H1 (cell line): ENCODE measurements around the gene GNRHR.

Experiments
- CTCF ChIP-seq, 3 experiments: IDR thresholded peaks; 1 replicate in 2 of 3; 2 replicates in 1 of 3; pipeline versions ENCODE4 v1.5.1 to v1.6.1; 2011; ENCODE audit warnings: low read length in 3 of 3, mild to moderate bottlenecking in 3 of 3, inconsistent platforms in 2 of 3, low read depth in 1 of 3, moderate library complexity in 1 of 3; ENCODE audit not compliant: insufficient read depth in 1 of 3; ENCODE audit errors: control extremely low read depth in 1 of 3
- EZH2 ChIP-seq: fragments of 200-600 bp; sonication (generic); IDR thresholded peaks from 2 replicates; pipeline ENCODE4 v1.7.1; 2012; ENCODE audit warnings: low read depth, mild to moderate bottlenecking, moderate library complexity, low read length, inconsistent platforms; ENCODE audit not compliant: severe bottlenecking
- POLR2A ChIP-seq, 2 experiments: IDR thresholded peaks; 1 replicate in 1 of 2; 2 replicates in 1 of 2; pipeline ENCODE4 v1.6.1; 2011; ENCODE audit warnings: low read depth in 2 of 2, low read length in 2 of 2, mild to moderate bottlenecking in 2 of 2; ENCODE audit errors: control extremely low read depth in 1 of 2
- TBP ChIP-seq: IDR thresholded peaks from 2 replicates; pipeline ENCODE4 v1.6.1; 2011; ENCODE audit warnings: low read depth, low read length, improper control_type of control experiment

GRCh38 chr4:67790721-67791120 is 36.5 kb upstream of the GNRHR start:
- no peak for TF ChIP-seq CTCF (IDR thresholded peaks at IDR 0.05; ENCODE audit: control extremely low read depth in 1 of 3, insufficient read depth in 1 of 3, low read depth in 1 of 3, low read length in 3 of 3)
- no peak for TF ChIP-seq POLR2A (IDR thresholded peaks at IDR 0.05; ENCODE audit: control extremely low read depth in 1 of 2, low read depth in 2 of 2, low read length in 2 of 2)
- no peak for TF ChIP-seq EZH2
- no peak for TF ChIP-seq TBP
